Mononuclear cell (primary cell): ENCODE measurements around the gene FBXW8. TPM values are rescaled to one million over a fixed set of nuclear protein-coding genes. Genes with fewer than 3 reads are reported as not detected.

Source experiments
- H3K27me3 ChIP-seq: 2 replicates; pipeline ENCODE4 v1.6.0; 2011; ENCODE audit warnings: low read length, control low read depth; ENCODE audit not compliant: insufficient read depth
- H3K4me1 ChIP-seq: 2 replicates; pipeline ENCODE4 v1.5.1; 2011; ENCODE audit warnings: mild to moderate bottlenecking, low read length, control low read depth; ENCODE audit not compliant: insufficient read depth
- H3K4me3 ChIP-seq: 2 replicates; pipeline ENCODE4 v1.5.1; 2011; ENCODE audit warnings: mild to moderate bottlenecking, low read length, moderate library complexity
- H3K9me3 ChIP-seq: 2 replicates; pipeline ENCODE4 v1.5.1; 2011; ENCODE audit warnings: low read depth, mild to moderate bottlenecking, control low read depth, low read length
- total RNA-seq: library from RNA; depleted of rRNA; stranded (reverse); fragments of >200 nt; gene quantifications from one replicate; pipeline ENCODE4 v1.2.3, GENCODE V29; 2012

FBXW8 gene, protein sequence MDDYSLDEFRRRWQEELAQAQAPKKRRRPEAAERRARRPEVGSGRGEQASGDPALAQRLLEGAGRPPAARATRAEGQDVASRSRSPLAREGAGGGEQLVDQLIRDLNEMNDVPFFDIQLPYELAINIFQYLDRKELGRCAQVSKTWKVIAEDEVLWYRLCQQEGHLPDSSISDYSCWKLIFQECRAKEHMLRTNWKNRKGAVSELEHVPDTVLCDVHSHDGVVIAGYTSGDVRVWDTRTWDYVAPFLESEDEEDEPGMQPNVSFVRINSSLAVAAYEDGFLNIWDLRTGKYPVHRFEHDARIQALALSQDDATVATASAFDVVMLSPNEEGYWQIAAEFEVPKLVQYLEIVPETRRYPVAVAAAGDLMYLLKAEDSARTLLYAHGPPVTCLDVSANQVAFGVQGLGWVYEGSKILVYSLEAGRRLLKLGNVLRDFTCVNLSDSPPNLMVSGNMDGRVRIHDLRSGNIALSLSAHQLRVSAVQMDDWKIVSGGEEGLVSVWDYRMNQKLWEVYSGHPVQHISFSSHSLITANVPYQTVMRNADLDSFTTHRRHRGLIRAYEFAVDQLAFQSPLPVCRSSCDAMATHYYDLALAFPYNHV
- total RNA-seq, result 5.2 TPM

GRCh38 chr12:116910645-116911451 lies at the start of gene FBXW8:
FBXW8 (plus strand) TSS chr12:116910950; CDS start chr12:116911038, 88 bp downstream.
- Histone ChIP-seq H3K27me3 (no peaks in the 10 kb centered on the region), H3K4me1 (peaks cover 10% of the 10 kb centered on the region), H3K9me3 (no peaks in the 10 kb centered on the region), H3K4me3 (peak within 1 kb of the TSS; percentile 75)

- Histone ChIP-seq H3K27me3 (peaks cover 2% of the 10 kb centered on the region), H3K9me3 (no peaks in the 10 kb centered on the region), H3K4me3 (no peak overlapping the region), H3K4me1 (peaks cover 13% of the 10 kb centered on the region)
These were observed 49.4 kb upstream of the FBXW8 start for GRCh38 chr12:116861320-116861719.

DNA sequence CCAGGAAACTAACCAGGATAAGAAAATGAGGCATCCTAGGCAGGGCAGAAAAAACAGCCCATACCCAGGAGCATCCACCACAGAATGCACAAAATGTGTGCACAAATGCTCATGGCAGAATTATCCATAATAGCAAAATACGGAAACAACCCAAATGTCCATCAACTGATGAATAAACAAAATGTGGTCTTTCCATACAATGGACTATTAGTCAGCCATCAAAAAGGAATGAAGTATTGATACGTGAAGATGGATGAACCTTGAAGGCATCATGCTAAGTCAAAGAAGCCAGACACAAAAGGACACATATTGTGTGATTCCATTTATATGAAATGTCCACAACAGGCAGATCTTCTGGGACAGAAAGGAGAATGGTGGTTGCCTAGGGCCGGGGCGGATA lies 48.6 kb upstream of the FBXW8 start:
- H3K27me3 ChIP-seq, result peaks cover 2% of the 10 kb centered on the region

DNA sequence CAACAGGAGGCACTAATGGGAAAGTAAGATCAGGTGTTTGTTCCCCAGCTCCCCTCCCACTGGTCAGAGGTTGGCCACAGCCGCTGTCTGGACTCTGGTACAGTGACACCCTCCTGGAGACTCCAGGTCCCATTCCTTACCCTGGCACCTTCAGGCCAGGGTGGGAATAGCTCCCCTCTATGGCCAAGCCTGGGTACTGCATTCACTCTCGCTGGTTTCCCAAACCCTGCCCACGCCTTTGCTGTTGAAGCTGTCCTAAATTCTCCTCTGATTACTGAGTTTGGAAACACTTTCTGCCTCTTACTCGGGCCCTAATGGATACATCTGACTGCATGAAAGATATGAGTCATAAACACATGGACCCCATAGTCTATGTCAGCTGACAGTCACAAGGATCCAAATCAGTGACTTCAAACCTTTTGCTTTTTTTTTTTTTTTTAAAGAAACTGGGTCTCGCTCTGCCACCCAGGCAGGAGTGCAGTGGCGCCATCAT lies 47.4 kb upstream of the FBXW8 start:
- H3K27me3 ChIP-seq, result peaks cover 2% of the 10 kb centered on the region
- peaks cover 1% of the 10 kb centered on the region for H3K4me1 ChIP-seq
- no peak overlapping the region for H3K4me3 ChIP-seq
- H3K9me3 ChIP-seq, result no peaks in the 10 kb centered on the region

More for the DNA sequence above, 48.6 kb upstream of the FBXW8 start:
- H3K4me3 ChIP-seq, result no peak overlapping the region
- peaks cover 11% of the 10 kb centered on the region for H3K4me1 ChIP-seq
- no peaks in the 10 kb centered on the region for H3K9me3 ChIP-seq

- H3K4me3 ChIP-seq, result no peak overlapping the region
- no peaks in the 10 kb centered on the region for H3K27me3 ChIP-seq
- no peaks in the 10 kb centered on the region for H3K9me3 ChIP-seq
- no peaks in the 10 kb centered on the region for H3K4me1 ChIP-seq
These were observed 46.2 kb upstream of the FBXW8 start for GRCh38 chr12:116864371-116865160.

GRCh38 chr12:116867523-116867922 lies 43.2 kb upstream of the FBXW8 start:
- Histone ChIP-seq H3K4me3 (no peak overlapping the region), H3K4me1 (no peaks in the 10 kb centered on the region), H3K9me3 (no peaks in the 10 kb centered on the region), H3K27me3 (no peaks in the 10 kb centered on the region)

GRCh38 chr12:116870306-116870705 lies 40.4 kb upstream of the FBXW8 start:
- peaks cover 9% of the 10 kb centered on the region for H3K27me3 ChIP-seq
- no peak overlapping the region for H3K4me3 ChIP-seq
- H3K4me1 ChIP-seq, result no peaks in the 10 kb centered on the region
- no peaks in the 10 kb centered on the region for H3K9me3 ChIP-seq

DNA sequence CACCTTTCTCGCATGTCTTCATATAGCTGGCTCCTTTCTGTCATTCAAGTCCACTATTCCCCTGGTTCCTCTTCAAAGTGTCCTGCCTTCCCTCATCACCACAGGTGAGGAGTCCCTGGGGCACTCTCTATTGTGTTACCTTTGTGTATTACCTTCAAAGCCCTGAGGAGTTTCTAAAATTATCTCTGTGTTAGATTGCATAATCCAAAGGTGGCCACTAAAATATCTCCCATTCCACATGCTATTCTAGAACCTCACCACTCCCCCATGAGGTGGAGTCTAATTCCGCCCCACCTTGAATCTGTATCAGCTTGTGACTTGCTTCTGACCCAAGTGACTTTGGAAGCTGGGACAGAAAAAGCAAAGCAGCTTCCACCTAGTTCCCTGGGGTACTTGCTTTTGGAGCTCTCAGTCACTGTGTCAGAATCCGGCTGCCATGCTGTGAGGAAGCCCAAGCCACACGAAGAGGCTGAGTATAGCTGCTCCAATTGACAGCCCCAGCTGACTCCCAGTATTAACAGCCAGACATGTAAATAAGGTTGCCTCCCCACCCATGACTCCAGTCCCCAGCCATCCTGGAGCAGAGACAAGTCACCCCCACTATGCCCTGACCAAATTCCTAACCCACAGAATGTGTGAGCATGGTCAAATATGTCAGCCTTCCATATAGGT lies 36.3 kb upstream of the FBXW8 start:
- H3K4me1 ChIP-seq, result peaks cover 12% of the 10 kb centered on the region
- no peaks in the 10 kb centered on the region for H3K9me3 ChIP-seq
- H3K4me3 ChIP-seq, result no peak overlapping the region
- H3K27me3 ChIP-seq, result peaks cover 45% of the 10 kb centered on the region

- no peak overlapping the region for H3K4me3 ChIP-seq
- no peaks in the 10 kb centered on the region for H3K9me3 ChIP-seq
- H3K27me3 ChIP-seq, result peaks cover 59% of the 10 kb centered on the region
- H3K4me1 ChIP-seq, result peaks cover 26% of the 10 kb centered on the region
These were observed 34.4 kb upstream of the FBXW8 start for GRCh38 chr12:116876151-116876869.

GRCh38 chr12:116878567-116879508 lies 31.9 kb upstream of the FBXW8 start:
- peaks cover 39% of the 10 kb centered on the region for H3K4me1 ChIP-seq
- H3K27me3 ChIP-seq, result peaks cover 81% of the 10 kb centered on the region
- peak overlapping the region; percentile 15 for H3K4me3 ChIP-seq
- H3K9me3 ChIP-seq, result no peaks in the 10 kb centered on the region

GRCh38 chr12:116879509-116880212 lies 31.1 kb upstream of the FBXW8 start:
- Histone ChIP-seq H3K4me3 (peak overlapping the region; percentile 15), H3K9me3 (no peaks in the 10 kb centered on the region), H3K4me1 (peaks cover 39% of the 10 kb centered on the region), H3K27me3 (peaks cover 80% of the 10 kb centered on the region)

DNA sequence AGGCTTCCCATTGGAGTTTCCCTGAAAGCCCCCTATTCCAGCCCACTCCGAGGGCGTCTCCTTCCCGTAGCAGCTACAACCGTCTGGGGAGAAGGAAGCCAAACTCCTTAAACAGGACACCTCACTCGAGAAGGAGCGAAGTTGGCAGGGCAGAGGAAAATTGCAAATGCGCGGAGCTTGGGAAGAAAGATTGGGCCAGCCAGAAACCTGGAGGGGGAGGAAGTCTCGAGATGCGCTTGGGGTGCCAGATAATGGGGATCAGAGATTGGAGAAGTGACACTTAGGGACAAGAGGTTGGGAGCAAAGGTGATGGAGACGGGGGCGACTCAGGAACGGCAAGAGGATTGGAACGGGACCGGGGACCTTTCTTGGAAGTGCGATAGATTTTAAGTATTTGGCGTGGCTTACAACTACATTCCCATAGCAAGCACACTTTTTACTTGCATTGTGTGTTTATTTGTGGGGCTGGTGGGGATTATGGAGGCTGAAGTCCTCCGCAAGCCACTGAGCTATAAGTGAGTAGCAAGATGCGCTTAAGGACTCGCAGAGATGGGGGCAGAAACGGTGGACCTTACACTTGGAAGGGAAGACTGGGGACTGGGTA lies 30.4 kb upstream of the FBXW8 start:
- peaks cover 75% of the 10 kb centered on the region for H3K27me3 ChIP-seq
- no peak overlapping the region for H3K4me3 ChIP-seq
- H3K4me1 ChIP-seq, result peaks cover 41% of the 10 kb centered on the region
- H3K9me3 ChIP-seq, result no peaks in the 10 kb centered on the region
